ENCODE measurements around the gene RAB36.

DNA sequence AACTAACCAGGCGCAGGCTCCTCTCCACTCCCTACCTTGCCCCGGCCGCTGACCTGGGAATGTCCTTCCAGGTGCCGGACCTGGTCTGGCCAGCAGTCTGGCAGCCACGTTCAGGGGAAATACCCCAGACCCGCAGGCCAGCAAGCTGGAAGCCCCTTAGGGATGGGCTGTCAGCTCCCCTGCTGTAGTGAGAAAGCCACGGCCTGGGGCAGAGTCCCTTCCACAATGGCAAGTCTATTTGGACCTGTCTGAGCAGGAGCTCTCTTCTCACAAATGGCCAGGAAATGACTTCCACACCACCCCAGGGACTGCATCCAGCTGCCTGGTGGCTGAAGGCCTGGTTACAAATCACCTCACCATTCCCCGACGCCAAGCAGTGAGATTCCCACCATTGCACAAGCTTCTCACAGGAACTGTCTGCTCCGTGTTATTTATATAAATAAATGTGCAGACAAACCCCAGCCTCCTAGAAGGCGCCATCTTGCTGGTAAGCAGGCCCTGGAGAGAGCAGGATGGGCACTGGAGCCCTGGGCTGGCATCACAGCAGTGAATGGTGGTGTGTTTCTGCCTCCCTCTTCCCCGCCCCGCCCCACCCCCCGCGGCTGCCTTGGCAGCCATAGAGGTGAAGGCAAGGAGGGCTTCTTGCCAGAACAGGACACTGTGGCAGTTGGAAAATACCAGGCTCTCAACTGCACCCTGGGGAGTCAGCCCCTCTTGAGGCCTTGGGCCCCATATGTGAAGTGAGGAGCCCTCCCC, 27.2 kb upstream of the RAB36 start:
- TF ChIP-seq SUZ12 (IDR thresholded peaks at IDR 0.05; ENCODE audit: extremely low read depth, insufficient read depth, insufficient read length) (no peak), YY1 (IDR thresholded peaks at IDR 0.05; ENCODE audit: insufficient read depth, insufficient read length) (no peak)

Measured in NT2/D1 (cell line).